ENCODE data around the gene PTPRK.

The PTPRK gene

GRCh38 chr6:128121190-128121589, 399.2 kb downstream of the PTPRK start:
- H3K4me3 ChIP-seq (ENCODE audit: low read length) = no peak overlapping the region
- TF ChIP-seq ZNF274 (IDR thresholded peaks at IDR 0.05; ENCODE audit: low read depth, low read length) = no peak

DNA sequence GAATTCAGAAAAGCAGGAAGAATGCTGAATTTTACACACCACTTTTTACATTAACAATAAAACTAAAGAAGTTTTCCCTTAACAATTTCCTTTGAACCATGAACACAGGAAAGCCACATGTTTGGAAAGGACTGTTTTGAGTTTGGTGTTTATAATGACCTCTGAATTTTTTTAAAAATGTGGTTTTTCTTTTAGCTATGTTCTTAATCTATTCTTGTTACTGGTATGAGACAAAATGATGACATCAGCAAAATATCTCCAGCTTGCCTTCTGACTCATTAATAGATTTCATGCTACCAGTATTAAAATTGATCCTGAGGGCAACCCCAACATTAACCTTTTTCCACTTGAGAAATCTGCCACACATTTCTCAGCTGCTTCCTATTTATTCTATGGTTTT, 402.0 kb downstream of the PTPRK start:
- H3K4me3 ChIP-seq (ENCODE audit: low read length) = no peak overlapping the region
- TF ChIP-seq ZNF274 (IDR thresholded peaks at IDR 0.05; ENCODE audit: low read depth, low read length) = no peak

GRCh38 chr6:128117916-128118315, 402.5 kb downstream of the PTPRK start:
- H3K4me3 ChIP-seq (ENCODE audit: low read length) = no peak overlapping the region
- no peak for TF ChIP-seq ZNF274 (IDR thresholded peaks at IDR 0.05; ENCODE audit: low read depth, low read length)

GRCh38 chr6:128114164-128114563, 406.2 kb downstream of the PTPRK start:
- TF ChIP-seq ZNF274 (IDR thresholded peaks at IDR 0.05; ENCODE audit: low read depth, low read length) = no peak
- no peak overlapping the region for H3K4me3 ChIP-seq (ENCODE audit: low read length)

GRCh38 chr6:128112494-128112893, 407.9 kb downstream of the PTPRK start:
- no peak for TF ChIP-seq ZNF274 (IDR thresholded peaks at IDR 0.05; ENCODE audit: low read depth, low read length)
- H3K4me3 ChIP-seq (ENCODE audit: low read length) = no peak overlapping the region; the same call in 1 of the 2 replicates

DNA sequence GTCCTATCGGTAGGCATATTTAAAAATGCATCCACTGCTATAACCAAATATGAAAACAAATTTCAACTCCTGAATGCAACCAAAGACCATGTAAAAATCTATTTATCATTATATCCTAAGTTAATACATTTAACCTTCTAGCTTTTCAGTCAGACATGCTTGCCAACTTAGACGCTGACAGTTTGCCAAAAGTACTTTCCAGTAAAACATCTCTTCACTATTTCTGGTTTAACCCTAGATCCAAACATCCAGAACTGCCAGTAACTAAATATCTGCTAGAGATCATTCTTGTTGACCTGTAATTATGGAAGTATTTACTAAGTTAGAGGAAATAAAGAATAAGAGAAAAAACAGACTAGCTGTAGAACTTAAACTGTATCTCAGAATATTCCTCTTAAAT, 409.3 kb downstream of the PTPRK start:
- no peak for TF ChIP-seq ZNF274 (IDR thresholded peaks at IDR 0.05; ENCODE audit: low read depth, low read length)
- H3K4me3 ChIP-seq (ENCODE audit: low read length) = no peak overlapping the region

GRCh38 chr6:128107682-128108081, 412.7 kb downstream of the PTPRK start:
- no peak overlapping the region for H3K4me3 ChIP-seq (ENCODE audit: low read length)
- no peak for TF ChIP-seq ZNF274 (IDR thresholded peaks at IDR 0.05; ENCODE audit: low read depth, low read length)

GRCh38 chr6:128099571-128100197, 420.7 kb downstream of the PTPRK start:
- no peak for TF ChIP-seq ZNF274 (IDR thresholded peaks at IDR 0.05; ENCODE audit: low read depth, low read length)
- H3K4me3 ChIP-seq (ENCODE audit: low read length) = no peak overlapping the region

DNA sequence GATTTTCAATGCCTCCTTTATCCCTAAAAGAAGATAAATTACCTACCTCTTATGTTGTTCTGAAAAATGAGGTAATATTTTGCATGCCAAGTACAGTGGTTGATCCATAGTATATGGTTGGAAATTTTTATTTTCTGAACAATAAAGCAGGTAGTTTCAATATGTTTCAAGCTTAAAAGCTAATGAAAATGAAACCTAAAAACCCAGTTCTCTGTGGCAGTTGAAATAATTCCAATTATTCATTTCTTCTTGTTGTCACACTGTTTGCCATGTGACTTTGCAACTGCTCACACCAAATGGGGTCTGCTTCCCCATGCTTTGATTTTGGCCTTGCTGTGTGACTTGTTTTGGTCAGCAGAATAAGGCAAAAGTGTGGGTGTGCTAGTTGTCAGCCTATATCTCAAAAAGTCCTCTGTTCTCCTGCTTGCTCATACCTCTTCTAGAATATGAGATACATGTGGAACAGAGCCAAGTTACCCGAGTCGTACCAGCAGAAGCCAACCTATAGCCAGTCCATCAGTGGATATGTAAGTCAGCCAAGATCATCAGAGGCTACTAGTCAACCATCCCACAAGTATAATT, 422.3 kb downstream of the PTPRK start:
- no peak for TF ChIP-seq ZNF274 (IDR thresholded peaks at IDR 0.05; ENCODE audit: low read depth, low read length)
- H3K4me3 ChIP-seq (ENCODE audit: low read length) = no peak overlapping the region

DNA sequence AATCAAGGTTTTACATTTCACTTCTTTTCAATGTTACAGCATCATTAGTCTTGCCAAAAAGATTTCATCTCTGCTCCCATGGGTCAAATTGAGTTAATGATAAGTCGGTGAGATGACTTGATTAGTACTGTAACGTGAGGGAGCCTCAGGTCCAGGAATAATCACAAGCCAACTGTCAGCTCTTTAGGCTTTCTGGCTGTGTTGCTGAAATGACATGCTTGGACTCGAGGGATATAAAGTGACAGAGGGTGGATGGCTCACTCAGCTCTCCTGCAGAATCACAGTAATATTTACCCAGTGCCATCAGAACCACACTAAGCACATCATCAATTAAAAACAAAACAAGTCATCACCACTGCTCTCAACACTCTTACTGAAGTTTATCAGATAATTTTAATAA, 423.4 kb downstream of the PTPRK start:
- no peak overlapping the region for H3K4me3 ChIP-seq (ENCODE audit: low read length)
- no peak for TF ChIP-seq ZNF274 (IDR thresholded peaks at IDR 0.05; ENCODE audit: low read depth, low read length)

DNA sequence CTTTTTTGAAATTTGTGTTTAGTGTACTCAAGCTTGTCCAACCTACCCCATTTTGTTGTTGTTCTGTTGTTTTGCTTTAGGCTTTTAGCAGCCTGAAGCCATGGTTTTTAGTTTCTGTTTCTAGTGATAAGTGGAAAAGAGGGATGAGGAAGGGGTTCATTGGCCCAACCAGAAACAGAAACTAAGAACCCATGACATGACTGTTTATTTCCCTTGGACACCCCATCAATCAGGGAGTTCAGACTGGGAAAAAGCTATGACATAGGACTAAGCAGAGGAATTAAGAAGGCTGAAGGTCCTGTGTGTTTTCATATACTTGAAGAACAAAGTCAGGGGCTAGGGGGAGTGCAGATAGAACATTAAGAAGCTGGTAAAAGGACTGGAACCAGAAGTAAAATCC, 425.0 kb downstream of the PTPRK start:
- no peak overlapping the region for H3K4me3 ChIP-seq (ENCODE audit: low read length)
- TF ChIP-seq ZNF274 (IDR thresholded peaks at IDR 0.05; ENCODE audit: low read depth, low read length) = no peak

- no peak for TF ChIP-seq ZNF274 (IDR thresholded peaks at IDR 0.05; ENCODE audit: low read depth, low read length)
- no peak overlapping the region for H3K4me3 ChIP-seq (ENCODE audit: low read length)
These were observed 441.4 kb downstream of the PTPRK start for GRCh38 chr6:128079021-128079420.

- H3K4me3 ChIP-seq (ENCODE audit: low read length) = no peak overlapping the region
- TF ChIP-seq ZNF274 (IDR thresholded peaks at IDR 0.05; ENCODE audit: low read depth, low read length) = no peak
These were observed 442.1 kb downstream of the PTPRK start for GRCh38 chr6:128078276-128078675.

- no peak overlapping the region for H3K4me3 ChIP-seq (ENCODE audit: low read length)
- TF ChIP-seq ZNF274 (IDR thresholded peaks at IDR 0.05; ENCODE audit: low read depth, low read length) = no peak
These were observed 443.6 kb downstream of the PTPRK start for GRCh38 chr6:128076843-128077242.

- H3K4me3 ChIP-seq (ENCODE audit: low read length) = no peak overlapping the region
- no peak for TF ChIP-seq ZNF274 (IDR thresholded peaks at IDR 0.05; ENCODE audit: low read depth, low read length)
These were observed 445.8 kb downstream of the PTPRK start for GRCh38 chr6:128074567-128074966.

- H3K4me3 ChIP-seq (ENCODE audit: low read length) = no peak overlapping the region
- no peak for TF ChIP-seq ZNF274 (IDR thresholded peaks at IDR 0.05; ENCODE audit: low read depth, low read length)
These were observed 447.0 kb downstream of the PTPRK start for GRCh38 chr6:128073389-128073788.
